ENCODE data around the gene GMEB2.
"Not testable (repeated sequence)": the region's sequence is repeated elsewhere in the genome, so short reads cannot be mapped to it uniquely, and the experiment has no call there.

GMEB2 gene

DNA sequence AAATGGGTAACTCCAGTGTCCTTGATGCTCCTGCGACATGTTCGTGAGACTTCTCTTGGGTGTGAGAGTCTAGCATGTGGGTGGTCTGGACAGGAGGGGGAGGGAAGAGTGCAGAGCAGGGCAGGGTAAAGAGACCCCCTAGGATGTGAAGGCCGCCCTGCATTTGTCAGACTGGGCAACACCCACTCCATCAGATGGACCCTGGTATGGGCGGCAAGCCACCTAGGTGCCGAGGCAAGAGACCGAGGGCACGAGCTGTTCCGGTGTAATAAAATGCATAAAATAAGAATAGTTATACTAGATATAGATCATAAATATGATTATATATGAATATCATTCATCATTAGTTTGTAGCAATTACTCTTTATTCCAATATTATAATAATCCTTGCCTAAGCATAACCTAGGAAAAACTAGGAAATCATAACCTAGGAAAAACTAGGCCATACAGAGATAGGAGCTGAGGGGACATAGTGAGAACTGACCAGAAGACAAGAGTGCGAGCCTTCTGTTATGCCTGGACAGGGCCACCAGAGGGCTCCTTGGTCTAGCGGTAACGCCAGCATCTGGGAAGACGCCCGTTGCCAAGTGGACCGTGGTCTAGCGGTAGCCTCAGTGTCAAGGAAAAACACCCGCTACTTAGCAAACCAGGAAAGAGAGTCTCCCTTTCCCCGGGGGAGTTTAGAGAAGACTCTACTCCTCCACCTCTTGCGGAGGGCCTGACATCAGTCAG is 12.9 kb downstream of the GMEB2 start:
- not testable (repeated sequence) for DNase-seq (ENCODE audit: low read depth in 2 of 2)

GRCh38 chr20:63612276-63612931 is 14.5 kb downstream of the GMEB2 start:
- DNase-seq (ENCODE audit: low read depth in 2 of 2), result no peak

- no peak for DNase-seq (ENCODE audit: low read depth in 2 of 2)
Observed at GRCh38 chr20:63611646-63612045, 15.3 kb downstream of the GMEB2 start.

DNA sequence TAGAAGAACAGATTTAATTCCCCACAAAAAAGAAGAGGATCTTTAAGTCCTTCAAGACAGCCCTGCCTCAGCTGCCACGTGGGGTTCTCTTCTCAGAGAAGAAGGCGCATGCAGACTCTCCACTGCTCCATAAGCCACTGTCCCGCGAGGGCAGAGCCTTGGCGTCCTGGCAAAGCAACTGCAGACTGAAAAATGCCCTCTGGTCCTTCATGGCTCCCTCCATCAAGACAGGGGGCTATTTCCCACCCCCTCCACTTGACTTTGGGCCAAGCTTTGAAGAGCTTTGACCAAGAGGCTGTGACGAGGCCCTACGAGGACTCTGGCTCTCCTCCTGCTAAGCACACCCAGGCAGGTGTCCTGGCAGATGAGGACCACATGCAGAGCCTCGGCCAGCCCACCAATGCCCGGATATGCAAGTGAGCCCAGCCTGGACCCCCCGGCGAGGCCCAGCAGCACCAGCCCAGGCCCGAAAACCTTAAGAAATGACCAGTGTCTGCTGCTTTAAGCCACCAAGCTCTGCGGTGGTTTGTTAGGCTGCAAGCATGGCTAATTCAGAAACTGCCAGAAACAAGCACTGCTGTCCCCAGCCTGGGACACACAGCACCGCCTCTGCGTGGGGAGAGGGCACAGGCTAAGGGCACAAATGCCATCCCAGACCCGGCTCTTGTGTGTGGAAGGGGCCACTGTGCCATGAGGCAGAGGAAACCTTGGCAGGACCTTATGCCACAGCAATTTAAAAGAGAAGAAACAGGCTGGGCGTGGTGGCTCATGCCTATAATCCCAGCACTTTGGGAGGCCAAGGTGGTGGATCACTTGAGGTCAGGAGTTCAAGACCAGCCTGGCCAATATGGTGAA is 16.1 kb downstream of the GMEB2 start:
- no peak for DNase-seq (ENCODE audit: low read depth in 2 of 2)

- no peak for DNase-seq (ENCODE audit: low read depth in 2 of 2)
Observed at GRCh38 chr20:63606686-63607085, 20.2 kb downstream of the GMEB2 start.

- no peak for DNase-seq (ENCODE audit: low read depth in 2 of 2)
Observed at GRCh38 chr20:63602321-63602720, 24.6 kb downstream of the GMEB2 start.

- DNase-seq (ENCODE audit: low read depth in 2 of 2), result not testable (repeated sequence)
Observed at GRCh38 chr20:63601679-63602078, 25.2 kb downstream of the GMEB2 start.

DNA sequence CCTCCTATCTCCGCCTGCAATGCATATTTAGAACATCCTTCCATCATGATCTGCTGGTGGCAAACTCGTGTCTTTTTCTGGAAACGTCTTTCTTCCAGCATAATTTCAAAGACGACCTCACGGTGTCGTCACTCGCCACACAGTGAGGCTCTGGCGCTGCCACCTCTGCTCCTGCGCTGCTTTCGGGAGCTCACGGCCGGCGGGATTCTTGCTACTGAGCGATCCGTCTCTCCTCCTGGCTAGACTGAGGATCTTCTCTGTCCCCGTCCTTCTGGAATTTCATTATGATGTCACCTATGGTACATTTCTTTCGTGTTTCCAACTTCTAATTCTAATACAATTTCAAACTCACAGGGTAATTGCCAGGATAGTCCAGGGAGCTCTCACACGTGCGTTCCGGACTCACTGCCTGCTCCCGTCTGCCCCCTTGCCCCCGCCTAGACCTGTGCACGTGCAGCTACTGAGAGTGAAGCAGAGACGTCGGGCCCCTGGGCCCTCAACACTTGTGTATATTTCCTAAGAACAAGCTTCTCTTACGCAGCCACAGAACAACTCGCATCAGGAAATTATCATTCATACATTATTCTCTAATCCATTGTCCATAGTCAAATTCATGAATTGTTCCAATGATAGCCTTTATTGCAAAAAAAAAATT is 27.4 kb downstream of the GMEB2 start:
- DNase-seq (ENCODE audit: low read depth in 2 of 2), result no peak

- no peak for DNase-seq (ENCODE audit: low read depth in 2 of 2)
Observed at GRCh38 chr20:63598479-63599395, 28.2 kb downstream of the GMEB2 start.

DNA sequence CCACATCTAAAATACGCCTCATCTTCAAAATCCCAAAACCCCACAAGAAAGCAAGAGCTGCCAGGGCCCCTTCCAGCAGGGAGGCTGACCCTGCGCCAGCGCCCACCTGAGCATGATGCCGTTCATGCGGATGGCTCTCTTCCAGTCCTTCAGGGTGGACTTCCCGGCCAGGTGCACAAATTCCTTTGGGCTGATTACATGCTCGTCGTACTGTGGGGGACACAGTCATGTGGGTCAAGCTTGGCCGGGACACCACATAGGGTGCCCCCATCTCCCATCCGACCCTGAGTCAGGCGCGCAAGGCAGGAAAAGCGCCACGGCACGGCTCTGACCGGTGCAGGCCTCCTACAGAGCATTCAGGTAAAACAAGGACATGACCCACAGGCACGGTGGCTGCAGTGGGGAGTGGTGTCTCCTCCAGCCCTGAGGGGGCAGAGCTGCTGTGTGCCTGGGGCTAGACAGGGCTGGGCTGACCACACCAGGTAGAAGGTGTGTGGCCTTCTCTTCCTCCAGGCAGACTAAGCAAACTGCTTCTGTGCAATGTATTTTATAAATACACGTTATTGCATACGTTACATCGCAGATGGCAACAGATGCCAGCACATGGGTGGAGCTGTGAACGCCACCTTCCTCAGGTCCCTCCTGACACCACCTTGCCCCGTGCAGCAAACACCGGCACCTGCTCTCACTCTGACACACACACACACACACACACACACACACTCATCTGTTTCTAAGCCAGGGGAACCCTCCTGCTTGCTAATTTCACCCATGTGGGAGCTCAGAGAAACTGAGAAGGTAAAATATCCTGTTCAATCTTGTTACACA is 29.0 kb downstream of the GMEB2 start:
- DNase-seq (ENCODE audit: low read depth in 2 of 2), result no peak

DNA sequence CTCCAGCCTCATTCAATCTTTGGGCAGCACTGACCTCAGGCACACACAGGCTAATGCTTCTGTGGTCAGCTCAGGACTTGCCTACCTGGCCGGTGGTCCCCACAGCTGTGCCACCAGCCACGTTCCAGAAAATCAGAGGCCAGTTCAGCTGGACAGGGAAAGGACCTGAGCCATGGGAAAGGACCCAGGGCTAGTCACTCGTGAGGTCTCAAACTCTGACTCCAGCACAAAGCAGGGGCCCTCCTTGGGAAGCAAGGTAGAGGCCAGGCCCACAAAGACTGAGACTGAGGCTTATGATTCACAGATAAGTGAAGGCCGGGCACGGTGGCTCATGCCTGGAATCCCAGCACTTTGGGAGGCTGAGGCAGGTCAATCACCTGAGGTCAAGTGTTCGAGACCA is 30.5 kb downstream of the GMEB2 start:
- no peak for DNase-seq (ENCODE audit: low read depth in 2 of 2)

DNA sequence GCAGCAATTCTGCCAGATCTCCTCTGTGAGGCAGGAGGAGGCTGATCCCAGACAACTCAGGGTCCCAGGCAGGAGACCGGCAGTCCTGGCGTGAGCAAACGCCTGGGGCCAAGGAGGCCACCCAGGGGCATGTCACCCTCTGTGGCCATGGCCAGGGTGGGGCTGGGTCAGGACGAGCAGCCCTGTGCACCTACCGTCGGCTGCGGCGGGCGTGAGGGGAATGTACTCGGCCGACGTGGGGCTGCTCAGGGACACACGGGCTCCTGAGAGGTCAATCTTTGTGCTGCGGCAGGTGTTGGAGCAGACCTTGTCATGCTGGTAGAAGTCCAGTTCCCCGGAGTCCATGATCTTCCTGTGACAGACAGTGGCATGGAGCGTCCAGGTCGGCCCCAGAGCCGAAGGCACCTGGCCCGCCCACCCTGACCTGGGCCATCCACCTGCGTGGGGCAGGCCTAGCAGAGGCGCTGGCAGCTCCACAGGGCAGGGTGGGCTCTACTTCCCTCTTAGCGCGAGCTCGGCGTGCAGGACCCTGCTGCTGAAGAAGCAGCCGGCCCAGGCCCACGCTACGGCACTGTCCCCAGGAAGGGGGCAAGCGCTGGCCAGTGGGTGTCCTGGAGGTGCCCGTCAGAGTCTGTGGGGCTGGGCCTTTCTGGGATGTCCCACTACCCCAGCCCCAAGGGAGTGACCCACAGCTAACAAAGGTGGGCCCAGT is 31.3 kb downstream of the GMEB2 start:
- DNase-seq (ENCODE audit: low read depth in 2 of 2), result no peak

- no peak for DNase-seq (ENCODE audit: low read depth in 2 of 2)
Observed at GRCh38 chr20:63594043-63594561, 32.8 kb downstream of the GMEB2 start.

GRCh38 chr20:63592661-63593060 is 34.2 kb downstream of the GMEB2 start:
- no peak for DNase-seq (ENCODE audit: low read depth in 2 of 2)

- no peak for DNase-seq (ENCODE audit: low read depth in 2 of 2)
Observed at GRCh38 chr20:63591786-63592355, 35.0 kb downstream of the GMEB2 start.

GRCh38 chr20:63591147-63591533 is 35.8 kb downstream of the GMEB2 start:
- DNase-seq (ENCODE audit: low read depth in 2 of 2), result no peak

DNA sequence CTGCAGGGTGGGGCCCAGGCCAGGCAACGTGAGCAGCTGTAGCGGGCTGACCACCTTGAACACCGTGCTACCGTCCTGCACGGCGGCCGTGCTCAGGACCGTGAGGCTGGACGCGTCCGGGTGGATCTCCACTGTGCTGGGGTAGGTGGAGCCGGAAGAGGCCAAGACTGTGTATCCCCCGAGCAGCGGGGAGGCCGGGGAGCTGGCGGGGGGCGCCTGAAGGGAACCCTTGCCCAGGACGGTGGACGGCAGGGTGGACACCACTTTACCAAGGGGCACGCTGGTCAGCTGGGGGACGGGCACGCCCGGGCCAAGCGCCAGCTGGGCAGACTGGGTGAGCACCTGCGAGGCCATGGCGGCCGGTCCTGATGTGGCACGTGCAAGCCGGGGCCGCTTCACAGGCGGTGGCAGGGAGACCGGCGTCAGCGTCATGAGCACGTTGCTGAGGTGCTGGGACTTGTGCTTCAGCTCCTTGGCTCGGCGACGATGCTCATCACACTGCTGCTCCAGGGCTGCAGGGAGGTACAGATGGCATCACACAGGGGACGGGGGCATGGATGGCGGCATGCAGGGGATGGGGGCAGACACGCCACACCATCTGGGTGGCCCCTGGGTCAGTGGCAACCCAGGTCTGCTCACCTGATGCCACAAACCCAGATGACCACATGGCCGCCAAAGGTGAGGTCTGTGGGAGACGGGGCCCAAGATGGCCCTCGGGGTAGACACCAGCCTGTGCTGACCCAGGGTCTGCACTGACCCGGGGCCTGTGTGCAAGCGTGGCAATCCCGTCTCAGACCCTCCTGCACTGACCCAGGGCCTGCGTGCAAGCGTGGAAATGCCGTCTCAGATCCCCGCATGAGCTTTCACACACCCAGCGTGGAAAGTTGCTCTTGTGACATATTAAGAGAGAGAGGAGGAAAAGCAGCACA is 36.4 kb downstream of the GMEB2 start:
- DNase-seq (ENCODE audit: low read depth in 2 of 2), result no peak
